SK-N-MC (cell line): ENCODE measurements around the gene S100A13.

ENCODE experiments used
- DNase-seq: peaks from one replicate; pipeline ENCODE4 v3.0.0-alpha.2; 2011; ENCODE audit warnings: low read depth, low spot score
- H3K27ac ChIP-seq: fragments of 200-600 bp; sonication (generic); 2 replicates; pipeline ENCODE4 v1.5.1; 2016; ENCODE audit warnings: mixed run types
- H3K36me3 ChIP-seq: fragments of 200-600 bp; sonication (generic); 2 replicates; pipeline ENCODE4 v1.6.1; 2017; ENCODE audit warnings: antibody characterized with exemption, low read length, mixed read lengths; ENCODE audit not compliant: insufficient read depth
- H3K4me3 ChIP-seq: fragments of 200-600 bp; sonication (generic); 2 replicates; pipeline ENCODE4 v1.5.1; 2016
- H3K9ac ChIP-seq: fragments of 200-600 bp; sonication (generic); 2 replicates; pipeline ENCODE4 v1.8.0; 2017; ENCODE audit warnings: mixed run types, mixed read lengths; ENCODE audit not compliant: insufficient read length
- H3K9me3 ChIP-seq: fragments of 200-600 bp; sonication (generic); 2 replicates; pipeline ENCODE4 v1.6.1; 2017; ENCODE audit warnings: low read depth, mild to moderate bottlenecking, antibody characterized with exemption, low read length, moderate library complexity, mixed read lengths
- EZH2 ChIP-seq: fragments of 200-600 bp; sonication (generic); IDR thresholded peaks from one replicate; pipeline ENCODE4 v1.6.1; 2017; ENCODE audit warnings: antibody characterized with exemption
- FOXP2 ChIP-seq: optimal IDR thresholded peaks from 2 replicates; pipeline ENCODE3; 2011; ENCODE audit warnings: mild to moderate bottlenecking, moderate library complexity; ENCODE audit not compliant: insufficient read depth; ENCODE audit errors: extremely low read length, control extremely low read depth
- POLR2AphosphoS5 ChIP-seq: IDR thresholded peaks from 2 replicates; pipeline ENCODE4 v1.6.1; 2012; ENCODE audit warnings: mild to moderate bottlenecking, low read depth, low read length, borderline replicate concordance

Gene S100A13

DNA sequence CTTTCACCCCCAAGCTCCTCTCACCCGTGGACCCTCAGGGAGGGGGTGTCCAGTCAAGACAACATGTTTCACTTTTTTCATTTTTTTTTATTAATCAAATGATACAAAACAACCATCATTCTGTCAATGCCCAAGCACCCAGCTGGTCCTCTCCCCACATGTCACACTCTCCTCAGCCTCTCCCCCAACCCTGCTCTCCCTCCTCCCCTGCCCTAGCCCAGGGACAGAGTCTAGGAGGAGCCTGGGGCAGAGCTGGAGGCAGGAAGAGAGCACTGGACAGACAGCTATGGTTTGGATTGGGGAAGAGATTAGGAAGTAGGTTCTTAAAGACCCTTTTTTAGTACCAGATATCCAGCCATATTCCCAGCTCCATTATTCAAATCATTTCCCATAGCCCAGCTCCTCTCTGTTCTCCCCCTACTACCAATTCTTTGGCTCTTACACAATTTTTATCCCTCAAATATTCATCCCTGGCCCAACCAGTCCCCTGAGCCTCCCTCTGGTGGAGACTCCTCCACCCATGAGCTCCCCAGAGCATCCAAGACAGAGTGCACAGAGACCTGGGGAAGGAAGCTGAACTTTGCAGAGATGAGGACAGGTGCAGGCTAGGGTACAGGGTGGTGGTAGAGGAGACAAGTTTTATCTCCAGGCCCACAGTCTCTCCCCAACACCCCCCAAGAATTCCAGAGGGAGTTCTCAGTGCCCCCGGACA is 13.0 kb downstream of the S100A13 start:
- Histone ChIP-seq H3K36me3 (no peaks in the 10 kb centered on the region), H3K9ac (no peak overlapping the region), H3K27ac (no peak overlapping the region), H3K4me3 (no peak overlapping the region), H3K9me3 (no peaks in the 10 kb centered on the region)
- no peak for DNase-seq
- TF ChIP-seq POLR2AphosphoS5: no peak
- no peak for TF ChIP-seq FOXP2
- TF ChIP-seq EZH2: no peak

DNA sequence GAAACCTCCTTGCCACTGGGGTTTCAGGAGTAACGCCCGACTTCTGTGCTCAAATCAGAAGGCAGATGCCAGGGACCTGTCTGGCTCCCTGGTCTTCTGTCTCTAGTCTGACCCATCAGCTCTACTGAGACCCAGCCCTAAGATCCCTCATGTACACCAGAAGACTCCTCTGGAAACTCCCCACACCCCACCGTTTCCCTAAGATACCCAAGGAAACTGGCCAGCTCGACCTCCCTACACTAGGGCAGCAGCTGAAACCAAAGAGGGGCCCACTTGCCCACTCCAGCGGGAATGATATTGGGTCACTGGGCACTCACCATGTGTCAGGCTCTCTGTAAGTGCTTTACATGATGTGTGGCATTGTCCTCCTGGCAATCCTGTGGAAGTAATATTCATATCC is 13.9 kb downstream of the S100A13 start:
- TF ChIP-seq POLR2AphosphoS5 (no peak), FOXP2 (no peak), EZH2 (no peak)
- H3K27ac ChIP-seq: no peak overlapping the region
- no peak overlapping the region for H3K9ac ChIP-seq
- H3K4me3 ChIP-seq: no peak overlapping the region
- H3K36me3 ChIP-seq: no peaks in the 10 kb centered on the region
- H3K9me3 ChIP-seq: no peaks in the 10 kb centered on the region
- no peak for DNase-seq

GRCh38 chr1:153612755-153613331 is 14.5 kb downstream of the S100A13 start, which contains the start of gene S100A16:
TSS of gene S100A16 (minus strand) at chr1:153613137. CDS start at chr1:153608151, 4,986 bp downstream.
- H3K9me3 ChIP-seq: no peaks in the 10 kb centered on the region
- TF ChIP-seq POLR2AphosphoS5: no peak
- no peak for TF ChIP-seq EZH2
- TF ChIP-seq FOXP2: no peak
- no peak within 1 kb of the TSS for H3K27ac ChIP-seq
- H3K36me3 ChIP-seq: no peaks in the 10 kb centered on the region
- no peak within 1 kb of the TSS for H3K4me3 ChIP-seq
- no peak within 1 kb of the TSS for H3K9ac ChIP-seq
- DNase-seq: no peak

GRCh38 chr1:153612111-153612754 is 15.1 kb downstream of the S100A13 start:
- Histone ChIP-seq H3K27ac (no peak overlapping the region), H3K36me3 (no peaks in the 10 kb centered on the region), H3K9me3 (no peaks in the 10 kb centered on the region), H3K9ac (no peak overlapping the region), H3K4me3 (no peak overlapping the region)
- TF ChIP-seq EZH2 (no peak), FOXP2 (no peak), POLR2AphosphoS5 (no peak)
- no peak for DNase-seq

- TF ChIP-seq EZH2 (no peak), FOXP2 (no peak), POLR2AphosphoS5 (no peak)
- H3K9ac ChIP-seq: no peak overlapping the region
- no peaks in the 10 kb centered on the region for H3K9me3 ChIP-seq
- H3K4me3 ChIP-seq: no peak overlapping the region
- no peak for DNase-seq
- H3K27ac ChIP-seq: no peak overlapping the region
- H3K36me3 ChIP-seq: no peaks in the 10 kb centered on the region
Observed at GRCh38 chr1:153611356-153611755, 15.9 kb downstream of the S100A13 start.

DNA sequence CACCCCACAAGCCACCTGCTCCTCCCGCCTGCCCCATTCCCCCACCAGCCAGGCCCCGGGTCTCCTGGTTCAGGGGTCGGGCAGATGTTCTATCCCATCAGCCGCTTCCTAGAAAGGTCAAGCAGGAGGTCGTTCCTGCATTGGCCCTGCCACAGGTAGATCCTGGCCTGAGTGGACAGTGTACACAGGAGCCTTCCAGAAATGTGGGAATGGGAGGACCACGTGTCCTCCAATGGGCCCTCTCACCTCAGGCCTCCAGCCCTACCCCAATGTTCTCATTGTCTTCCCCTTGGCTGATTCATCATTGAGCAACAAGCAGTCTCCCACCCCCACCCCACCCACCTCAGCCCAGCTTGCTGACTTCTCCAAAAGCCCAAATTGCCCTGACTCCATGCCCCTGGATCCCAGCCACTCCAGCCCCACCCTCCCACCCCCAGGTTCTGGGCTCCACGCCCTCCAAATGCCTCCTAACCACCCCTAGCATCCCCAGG is 16.4 kb downstream of the S100A13 start:
- no peak for DNase-seq
- Histone ChIP-seq H3K9me3 (no peaks in the 10 kb centered on the region), H3K9ac (no peak overlapping the region), H3K27ac (no peak overlapping the region), H3K4me3 (no peak overlapping the region), H3K36me3 (no peaks in the 10 kb centered on the region)
- TF ChIP-seq EZH2: no peak
- TF ChIP-seq POLR2AphosphoS5: no peak

GRCh38 chr1:153610334-153610733 is 17.0 kb downstream of the S100A13 start:
- Histone ChIP-seq H3K9ac (no peak overlapping the region), H3K27ac (no peak overlapping the region), H3K9me3 (no peaks in the 10 kb centered on the region), H3K4me3 (no peak overlapping the region), H3K36me3 (no peaks in the 10 kb centered on the region)
- DNase-seq: no peak
- no peak for TF ChIP-seq POLR2AphosphoS5
- no peak for TF ChIP-seq EZH2
- no peak for TF ChIP-seq FOXP2

DNA sequence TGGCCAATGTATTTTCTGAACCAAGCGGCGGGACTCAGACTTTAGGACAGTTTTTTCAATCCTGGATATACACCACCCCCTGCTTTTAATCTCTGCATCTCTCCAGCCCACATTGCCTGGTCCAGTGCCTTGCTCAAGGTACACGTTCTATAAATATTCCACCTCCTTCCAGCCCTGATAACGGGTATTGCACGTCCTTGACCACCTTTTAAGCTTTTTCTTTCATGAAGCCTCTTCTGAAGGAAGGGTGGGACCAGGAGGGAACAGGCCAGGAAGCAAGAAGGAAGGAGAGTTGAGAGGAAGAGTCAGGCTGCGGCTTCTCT is 17.8 kb downstream of the S100A13 start:
- Histone ChIP-seq H3K9me3 (no peaks in the 10 kb centered on the region), H3K4me3 (no peak overlapping the region), H3K27ac (no peak overlapping the region), H3K36me3 (no peaks in the 10 kb centered on the region), H3K9ac (no peak overlapping the region)
- no peak for DNase-seq
- TF ChIP-seq POLR2AphosphoS5 (no peak), EZH2 (no peak), FOXP2 (no peak)
